Measurements from ENCODE around the gene EGFR.
"Not testable (repeated sequence)": the region's sequence is repeated elsewhere in the genome, so short reads cannot be mapped to it uniquely, and the experiment has no call there.

Gene EGFR

DNA sequence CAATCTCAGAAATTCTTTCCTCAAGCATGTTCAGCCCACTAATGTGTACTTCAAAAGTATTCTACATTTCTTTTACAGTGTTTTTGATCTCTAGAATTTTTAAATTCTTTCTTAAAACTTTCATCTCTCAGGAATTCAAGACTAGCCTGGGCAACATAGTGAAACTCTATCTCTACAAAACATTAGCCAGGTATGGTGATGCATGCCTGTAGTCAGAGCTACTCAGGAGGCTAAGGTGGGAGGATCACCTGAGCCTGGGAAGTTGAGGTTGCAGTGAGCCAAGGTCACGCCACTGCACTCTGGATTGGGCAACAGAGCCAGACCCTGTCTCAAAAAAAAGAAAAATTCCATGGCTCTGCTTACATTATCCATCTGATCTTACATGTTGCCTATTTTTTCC, 5.0 kb upstream of the EGFR start:
- no peak for DNase-seq (ENCODE audit: low read depth in 2 of 2)

DNA sequence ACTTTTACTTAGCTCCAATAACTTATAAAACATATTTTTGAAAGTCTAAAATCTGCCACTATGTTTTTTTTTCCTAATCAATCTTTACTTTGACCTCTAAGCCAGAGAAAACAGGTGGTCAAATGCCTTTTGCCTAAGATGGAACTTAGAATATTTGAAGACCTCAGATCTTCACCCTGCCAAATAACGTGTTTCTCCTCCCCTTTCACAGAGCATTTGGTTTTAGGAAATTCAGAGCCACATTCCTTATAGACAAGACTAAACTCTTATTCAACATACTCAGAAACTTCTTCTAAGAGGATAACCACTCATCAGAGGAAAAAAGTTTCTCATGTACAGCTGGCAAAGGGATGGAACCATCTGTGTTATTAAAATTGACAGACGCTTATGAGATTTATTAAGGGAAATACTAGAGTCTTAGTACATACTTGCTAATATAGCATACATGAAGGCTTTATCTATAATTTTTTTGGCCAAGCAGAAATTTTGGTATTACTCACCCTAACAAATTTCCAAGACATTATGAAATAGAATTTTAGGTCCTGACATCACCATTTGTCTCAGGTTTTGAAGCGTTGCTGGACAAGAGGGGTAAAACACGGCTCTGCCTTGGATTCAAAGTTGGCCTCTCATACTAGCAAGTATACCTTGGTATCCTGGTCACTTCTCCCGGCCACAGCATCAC, 2.6 kb upstream of the EGFR start:
- no peak for DNase-seq (ENCODE audit: low read depth in 2 of 2)

DNA sequence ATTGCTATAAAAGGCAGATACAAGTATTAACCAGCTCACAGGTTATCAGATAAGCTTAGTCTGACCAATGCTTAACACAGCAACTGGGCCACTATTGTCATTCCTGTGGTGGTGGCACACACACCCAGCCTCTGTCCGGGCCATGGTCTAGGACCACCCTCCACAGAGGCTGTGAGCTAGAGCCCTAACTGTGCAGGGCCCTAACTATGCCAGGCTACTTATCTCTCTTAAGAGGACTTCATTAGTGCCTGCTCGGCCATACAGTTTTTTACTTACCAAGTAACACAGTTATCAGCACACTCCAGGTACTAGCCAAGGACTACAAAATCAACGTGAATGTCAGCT, 2.1 kb upstream of the EGFR start:
- DNase-seq (ENCODE audit: low read depth in 2 of 2), result no peak

DNA sequence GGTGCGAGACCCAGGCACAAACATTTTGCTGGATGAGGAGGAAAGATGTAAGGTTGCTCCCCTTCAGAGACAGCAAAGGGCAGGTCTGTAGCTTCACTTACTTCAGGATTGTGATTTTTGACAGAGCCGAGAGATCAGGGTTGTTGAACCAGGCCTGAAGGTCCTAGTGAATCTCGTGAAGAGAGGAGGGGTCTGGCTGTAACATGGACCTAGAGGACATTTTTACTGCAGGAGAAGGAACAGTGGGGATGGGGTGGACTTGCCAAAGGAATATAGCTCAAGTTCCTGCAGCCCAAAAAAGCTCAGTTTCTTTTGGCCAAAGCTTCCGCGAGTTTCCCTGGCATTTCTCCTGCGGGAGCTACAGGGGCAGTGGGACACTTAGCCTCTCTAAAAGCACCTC, 976 bp upstream of the EGFR start:
- DNase-seq (ENCODE audit: low read depth in 2 of 2), result no peak

DNA sequence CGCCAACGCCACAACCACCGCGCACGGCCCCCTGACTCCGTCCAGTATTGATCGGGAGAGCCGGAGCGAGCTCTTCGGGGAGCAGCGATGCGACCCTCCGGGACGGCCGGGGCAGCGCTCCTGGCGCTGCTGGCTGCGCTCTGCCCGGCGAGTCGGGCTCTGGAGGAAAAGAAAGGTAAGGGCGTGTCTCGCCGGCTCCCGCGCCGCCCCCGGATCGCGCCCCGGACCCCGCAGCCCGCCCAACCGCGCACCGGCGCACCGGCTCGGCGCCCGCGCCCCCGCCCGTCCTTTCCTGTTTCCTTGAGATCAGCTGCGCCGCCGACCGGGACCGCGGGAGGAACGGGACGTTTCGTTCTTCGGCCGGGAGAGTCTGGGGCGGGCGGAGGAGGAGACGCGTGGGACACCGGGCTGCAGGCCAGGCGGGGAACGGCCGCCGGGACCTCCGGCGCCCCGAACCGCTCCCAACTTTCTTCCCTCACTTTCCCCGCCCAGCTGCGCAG, 424 bp downstream of the EGFR start:
- no peak for DNase-seq (ENCODE audit: low read depth in 2 of 2)

DNA sequence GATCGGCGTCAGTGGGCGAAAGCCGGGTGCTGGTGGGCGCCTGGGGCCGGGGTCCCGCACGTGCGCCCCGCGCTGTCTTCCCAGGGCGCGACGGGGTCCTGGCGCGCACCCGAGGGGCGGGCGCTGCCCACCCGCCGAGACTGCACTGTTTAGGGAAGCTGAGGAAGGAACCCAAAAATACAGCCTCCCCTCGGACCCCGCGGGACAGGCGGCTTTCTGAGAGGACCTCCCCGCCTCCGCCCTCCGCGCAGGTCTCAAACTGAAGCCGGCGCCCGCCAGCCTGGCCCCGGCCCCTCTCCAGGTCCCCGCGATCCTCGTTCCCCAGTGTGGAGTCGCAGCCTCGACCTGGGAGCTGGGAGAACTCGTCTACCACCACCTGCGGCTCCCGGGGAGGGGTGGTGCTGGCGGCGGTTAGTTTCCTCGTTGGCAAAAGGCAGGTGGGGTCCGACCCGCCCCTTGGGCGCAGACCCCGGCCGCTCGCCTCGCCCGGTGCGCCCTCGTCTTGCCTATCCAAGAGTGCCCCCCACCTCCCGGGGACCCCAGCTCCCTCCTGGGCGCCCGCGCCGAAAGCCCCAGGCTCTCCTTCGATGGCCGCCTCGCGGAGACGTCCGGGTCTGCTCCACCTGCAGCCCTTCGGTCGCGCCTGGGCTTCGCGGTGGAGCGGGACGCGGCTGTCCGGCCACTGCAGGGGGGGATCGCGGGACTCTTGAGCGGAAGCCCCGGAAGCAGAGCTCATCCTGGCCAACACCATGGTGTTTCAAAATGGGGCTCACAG, 1.1 kb downstream of the EGFR start:
- no peak for DNase-seq (ENCODE audit: low read depth in 2 of 2)

DNA sequence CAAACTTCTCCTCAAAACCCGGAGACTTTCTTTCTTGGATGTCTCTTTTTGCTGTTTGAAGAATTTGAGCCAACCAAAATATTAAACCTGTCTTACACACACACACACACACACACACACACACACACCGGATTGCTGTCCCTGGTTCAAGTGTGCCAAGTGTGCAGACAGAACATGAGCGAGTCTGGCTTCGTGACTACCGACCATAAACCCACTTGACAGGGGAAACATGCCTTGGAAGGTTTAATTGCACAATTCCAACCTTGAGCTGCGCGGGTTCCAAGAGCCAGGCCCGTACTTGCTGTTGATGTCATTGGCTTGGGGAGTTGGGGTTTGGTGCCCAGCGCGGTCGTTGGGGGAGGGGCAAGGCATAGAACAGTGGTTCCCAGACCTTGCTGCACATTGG, 1.7 kb downstream of the EGFR start:
- no peak for DNase-seq (ENCODE audit: low read depth in 2 of 2)

DNA sequence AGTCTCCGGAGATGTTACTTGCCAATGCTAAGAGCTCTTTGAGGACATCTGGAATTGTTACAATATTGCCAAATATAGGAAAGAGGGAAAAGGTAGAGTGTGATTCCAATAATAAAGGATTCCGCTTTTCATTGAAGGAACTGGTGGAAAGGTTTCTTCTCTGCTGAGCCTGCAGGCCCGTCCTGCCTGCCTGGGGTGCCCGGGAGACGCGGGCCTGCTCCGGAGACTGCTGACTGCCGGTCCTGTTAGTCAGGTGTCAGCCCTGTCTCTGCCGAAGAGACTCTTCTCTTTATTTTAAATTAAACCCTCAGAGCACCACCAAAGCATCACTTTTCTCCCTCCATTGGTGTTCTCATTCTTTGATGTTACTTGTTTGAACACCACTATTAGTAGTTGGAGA, 2.2 kb downstream of the EGFR start:
- no peak for DNase-seq (ENCODE audit: low read depth in 2 of 2)

DNA sequence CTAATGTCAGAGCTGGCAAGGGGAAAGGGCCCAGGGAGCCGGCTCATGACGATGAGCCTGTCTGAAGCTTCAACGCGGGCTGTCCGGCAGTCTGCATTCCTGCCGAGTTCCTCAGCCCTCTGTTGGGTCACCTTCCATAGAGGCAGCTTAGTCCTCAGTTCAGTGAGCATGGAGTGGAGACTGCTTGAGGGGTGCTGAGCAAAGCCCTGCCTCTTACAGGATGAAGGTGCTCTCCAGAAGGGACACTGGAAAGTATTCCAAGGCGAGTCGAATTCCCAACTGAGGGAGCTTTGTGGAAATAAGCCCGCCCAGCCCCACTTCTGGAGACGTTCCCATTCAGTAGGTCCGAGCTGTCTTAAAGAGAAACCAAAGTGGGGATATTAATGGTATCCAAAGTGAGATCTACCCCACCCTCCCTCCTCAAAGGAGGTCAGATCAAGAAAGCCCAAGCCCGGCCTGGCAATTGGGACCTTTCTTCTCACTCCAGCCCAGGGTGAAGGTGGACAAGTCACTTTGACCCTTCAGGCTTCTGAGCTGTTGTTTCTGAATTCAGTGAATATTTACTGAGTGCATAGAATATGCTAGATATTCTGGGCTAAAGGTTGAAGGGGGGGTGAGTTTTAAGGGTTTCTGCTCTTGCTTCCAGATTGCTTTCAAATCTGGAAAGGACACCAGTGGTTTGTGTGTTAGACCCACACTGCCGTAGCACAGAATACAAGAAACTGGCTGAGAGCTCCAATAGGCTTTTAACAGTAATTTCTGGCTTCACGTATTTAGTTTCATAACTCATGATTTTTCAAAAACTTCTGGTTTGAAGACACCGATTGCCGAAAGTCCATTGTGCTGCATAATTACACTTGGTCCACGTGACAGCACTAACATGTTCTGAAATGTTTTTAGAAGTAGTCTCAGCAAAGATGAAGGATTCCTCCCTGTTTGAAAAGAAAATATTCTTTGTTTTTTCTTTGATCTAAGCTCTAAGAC, 3.5 kb downstream of the EGFR start:
- DNase-seq (ENCODE audit: low read depth in 2 of 2), result no peak

DNA sequence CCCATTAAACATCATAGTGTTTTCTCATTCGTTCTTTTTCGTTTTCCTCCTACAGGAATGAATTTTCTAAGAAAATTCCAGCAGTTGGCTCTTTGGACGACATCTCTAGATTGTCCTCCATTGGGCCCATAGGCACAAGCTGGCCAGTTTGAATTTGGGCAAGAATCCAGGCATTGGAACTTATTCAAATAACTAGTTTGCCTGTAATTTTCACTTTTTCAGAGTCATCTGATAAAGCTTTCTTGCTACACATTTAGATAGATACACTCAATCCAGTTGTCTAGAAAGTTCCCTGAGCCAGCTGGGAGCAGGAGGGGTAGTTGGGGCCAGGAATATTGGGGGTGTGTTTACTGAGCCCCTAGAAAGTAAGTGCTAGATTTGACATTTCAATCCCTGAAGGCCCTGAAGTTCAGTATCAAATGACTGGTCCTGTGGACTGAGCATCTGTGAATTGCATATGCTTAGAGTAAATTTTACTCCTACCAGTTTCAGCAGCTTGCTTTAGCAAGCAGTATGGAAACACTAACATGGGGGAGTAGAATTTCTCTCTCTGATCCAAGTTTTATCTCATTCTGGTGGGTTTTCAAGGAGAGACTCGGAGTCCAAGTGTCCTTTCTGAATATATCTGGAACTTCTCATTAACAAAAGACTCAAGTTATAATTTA, 5.2 kb downstream of the EGFR start:
- DNase-seq (ENCODE audit: low read depth in 2 of 2), result no peak

DNA sequence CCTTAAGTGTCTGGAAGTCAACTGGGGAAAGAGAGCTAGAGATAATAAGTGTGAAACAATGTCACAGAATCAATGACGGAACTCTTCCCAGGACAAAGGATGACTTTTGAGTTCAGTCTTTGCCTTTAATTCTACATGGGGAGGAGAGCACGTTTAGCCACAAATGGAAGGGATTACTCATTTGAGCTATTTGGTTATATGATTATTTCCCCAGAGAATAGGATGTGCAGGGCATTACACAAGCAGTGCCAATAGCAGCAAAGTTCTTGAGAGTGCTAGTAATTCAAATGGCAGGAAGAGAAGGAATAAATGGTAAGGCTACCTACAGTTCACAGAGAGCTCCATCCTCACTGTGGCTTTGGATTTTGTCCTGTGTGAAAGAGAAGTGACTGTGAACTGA, 6.0 kb downstream of the EGFR start:
- no peak for DNase-seq (ENCODE audit: low read depth in 2 of 2)

DNA sequence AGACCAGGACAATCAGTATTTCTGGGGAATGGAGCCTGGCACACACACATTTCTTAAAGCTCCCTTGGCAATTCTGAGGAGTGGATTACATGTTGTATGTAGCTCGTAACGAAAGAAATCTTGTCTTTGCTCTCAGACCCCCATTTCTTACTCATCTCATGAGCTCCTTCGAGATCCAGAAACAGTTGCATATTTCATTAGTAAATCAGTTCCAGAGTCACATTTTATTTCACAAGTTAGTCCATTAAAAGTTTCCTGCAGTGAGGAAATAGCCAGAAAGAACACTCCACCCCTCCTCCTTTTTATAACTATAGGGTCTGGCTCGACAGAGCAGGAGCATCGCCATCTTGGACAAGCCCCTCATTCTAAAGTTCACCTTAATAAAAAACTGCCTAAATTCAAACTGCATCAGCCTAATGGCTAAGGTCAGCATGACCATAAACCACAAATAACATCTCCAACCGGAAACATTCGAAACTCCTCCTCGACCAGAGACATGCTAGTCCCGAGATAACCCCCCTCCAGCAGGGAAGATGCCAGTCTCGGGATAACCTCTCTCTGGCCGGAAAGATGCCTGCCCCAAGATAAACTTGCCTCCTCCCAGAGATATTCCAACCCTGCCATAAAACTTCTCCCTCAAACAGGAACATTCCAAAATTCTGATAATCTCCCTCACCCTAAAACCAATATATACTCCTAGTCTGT, 7.4 kb downstream of the EGFR start:
- DNase-seq (ENCODE audit: low read depth in 2 of 2), result no peak

DNA sequence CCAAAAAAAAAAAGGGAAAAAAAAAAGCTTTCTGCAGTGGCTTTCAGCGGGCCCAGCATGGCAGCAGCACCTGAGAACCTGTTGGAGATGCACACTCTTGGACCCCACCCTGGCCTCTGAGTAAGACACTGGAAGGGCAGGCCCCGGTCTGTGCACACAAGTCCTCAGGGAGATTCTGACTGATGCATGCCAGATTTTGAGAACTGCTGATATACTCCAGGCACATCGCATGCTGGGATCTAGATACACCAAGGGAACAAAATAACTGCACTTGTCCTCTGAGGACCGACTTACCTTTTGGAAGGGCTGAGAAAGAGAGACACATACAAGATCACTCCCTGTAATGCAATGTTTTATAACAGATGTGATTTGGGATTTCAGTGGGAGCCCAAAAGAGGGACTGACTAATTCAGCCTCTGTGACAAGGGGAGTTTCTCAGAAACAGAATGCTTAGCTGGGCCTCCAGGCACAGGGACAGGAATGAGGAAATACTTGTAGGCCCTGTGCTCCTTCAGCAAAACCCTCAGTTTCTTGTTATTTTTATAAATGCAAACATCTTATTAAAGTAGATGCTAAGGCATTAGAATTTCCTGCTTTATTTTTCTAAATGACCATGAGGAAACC, 8.2 kb downstream of the EGFR start:
- DNase-seq (ENCODE audit: low read depth in 2 of 2), result no peak

DNA sequence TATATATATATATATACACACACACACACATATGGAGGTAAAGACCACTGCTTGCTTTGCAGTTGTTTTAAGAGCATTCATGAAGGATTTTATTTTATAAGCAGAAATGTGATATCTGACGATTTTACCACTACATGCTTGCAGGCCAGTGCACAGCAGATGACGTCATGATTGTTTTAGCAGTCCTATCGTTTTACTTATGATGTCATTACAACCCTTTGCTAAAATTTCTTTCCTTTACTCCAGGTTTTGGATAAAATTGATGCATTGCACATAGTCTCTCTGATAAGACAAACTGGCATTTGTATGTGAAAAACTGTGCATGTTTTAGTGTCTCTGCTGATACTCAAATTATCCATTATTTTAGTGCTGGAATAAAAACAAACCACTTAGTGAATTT, 9.2 kb downstream of the EGFR start:
- no peak for DNase-seq (ENCODE audit: low read depth in 2 of 2)

DNA sequence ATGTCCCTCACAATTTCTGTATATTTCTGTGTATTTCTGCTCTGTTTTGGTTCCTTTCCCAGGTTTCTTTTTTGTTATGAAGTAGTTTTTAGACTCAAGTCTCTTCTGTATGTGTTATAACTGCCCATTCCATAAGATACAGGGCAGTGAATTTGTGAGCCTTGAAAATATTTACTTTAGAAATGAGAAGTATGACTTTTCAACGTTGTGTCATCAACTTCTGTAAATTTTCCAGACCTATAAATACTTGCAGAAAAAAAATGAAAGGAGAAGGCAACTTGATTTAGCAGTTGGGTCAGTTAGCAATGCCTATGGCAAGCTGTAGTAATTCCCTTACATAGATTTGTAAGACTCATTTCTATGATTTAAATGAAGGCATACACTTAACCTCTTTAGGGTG, 11.5 kb downstream of the EGFR start:
- DNase-seq (ENCODE audit: low read depth in 2 of 2), result no peak

DNA sequence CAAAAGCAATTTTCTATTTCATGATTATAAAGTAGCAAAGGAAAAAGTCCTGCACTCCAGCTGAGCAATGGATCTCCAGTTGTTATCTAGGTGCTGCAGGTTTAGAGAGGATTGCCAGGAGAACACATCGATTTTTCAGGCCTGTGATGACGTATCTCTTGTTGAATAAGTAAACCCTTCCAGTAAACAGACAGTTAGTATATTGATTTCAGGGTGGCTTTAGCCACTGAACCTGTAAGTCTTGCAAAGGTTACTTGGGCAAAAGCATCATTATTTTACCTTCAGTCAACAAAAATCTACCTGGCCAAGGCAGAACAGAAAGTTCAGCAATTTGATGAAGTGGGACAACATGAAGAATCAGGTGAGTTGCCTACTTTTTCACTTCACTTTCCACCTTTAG, 12.3 kb downstream of the EGFR start:
- no peak for DNase-seq (ENCODE audit: low read depth in 2 of 2)

DNA sequence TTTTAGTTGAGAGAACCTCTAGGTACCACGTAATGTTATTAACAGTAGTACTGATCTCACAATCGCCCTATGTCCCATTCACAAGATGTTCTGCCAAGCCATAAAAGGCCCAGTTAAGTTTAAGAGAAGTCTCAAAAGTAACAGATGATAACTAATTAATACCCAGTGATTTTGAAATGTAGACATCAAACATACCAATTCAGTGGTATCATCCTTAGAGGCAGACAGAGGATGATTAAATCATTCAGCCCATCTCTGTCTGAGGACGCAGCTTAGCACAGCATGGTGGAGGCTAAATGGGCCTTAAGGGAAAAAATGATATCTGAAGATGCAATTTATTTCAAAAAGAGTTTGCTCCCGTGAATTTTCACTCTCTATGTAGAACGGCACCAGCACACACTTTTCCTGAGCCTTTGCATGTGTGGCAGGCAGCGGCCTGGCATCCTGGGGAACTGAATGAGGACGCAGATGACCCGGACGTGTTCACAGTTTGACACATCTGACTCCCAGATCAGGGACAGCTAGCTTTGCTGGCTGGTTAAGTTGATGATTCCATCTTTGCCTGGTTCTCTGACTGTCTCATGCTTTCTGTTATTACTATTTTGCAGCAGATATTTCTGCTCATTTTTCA, 13.4 kb downstream of the EGFR start:
- DNase-seq (ENCODE audit: low read depth in 2 of 2), result no peak

DNA sequence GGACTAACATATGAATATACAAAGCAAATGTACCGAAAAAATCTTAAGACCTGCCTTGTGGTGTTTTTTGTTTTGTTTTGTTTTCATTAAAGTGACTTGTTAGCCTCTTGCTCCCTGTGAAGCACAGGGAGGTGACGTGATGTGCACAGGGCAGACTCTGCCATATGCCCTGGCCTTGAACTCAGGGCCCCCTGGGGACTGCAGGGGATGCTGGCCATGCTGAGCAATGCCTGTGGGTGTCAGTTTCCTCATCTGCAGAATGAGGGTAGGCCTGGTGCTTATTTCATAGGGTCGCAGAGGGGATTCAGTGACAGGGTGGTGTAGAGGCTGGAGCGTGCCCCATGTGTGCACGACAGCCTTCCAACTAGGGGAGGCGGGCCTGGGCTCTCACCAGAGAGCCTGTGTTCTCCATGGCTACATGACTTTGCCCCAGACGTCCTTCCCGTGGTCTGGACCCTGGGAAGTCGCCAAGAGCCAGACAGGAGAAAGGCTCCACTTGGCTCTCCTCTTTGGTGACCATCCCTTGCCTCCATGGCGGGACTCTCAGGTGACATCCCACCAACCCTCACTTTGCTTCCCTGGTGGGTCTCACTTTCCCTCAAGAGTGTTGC, 14.5 kb downstream of the EGFR start:
- DNase-seq (ENCODE audit: low read depth in 2 of 2), result no peak

DNA sequence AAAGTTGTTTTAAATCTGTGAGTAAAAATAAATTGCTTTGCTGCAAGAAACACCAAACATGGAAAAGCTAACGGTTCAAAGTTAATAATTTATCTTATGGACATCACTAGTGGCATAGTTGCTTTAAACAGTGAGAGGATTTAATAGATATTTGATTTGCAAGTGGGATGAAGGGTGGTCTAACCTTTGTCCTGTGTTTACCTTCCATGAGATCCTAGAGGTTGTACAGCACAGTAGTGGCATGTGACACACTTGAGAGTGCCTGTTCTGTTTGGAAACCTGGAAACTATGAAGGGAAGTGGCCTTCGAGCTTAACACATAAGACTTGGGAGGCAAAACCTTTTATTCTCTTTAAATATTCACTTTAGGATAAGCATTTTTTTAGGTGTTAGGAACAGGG, 16.0 kb downstream of the EGFR start:
- DNase-seq (ENCODE audit: low read depth in 2 of 2), result no peak

DNA sequence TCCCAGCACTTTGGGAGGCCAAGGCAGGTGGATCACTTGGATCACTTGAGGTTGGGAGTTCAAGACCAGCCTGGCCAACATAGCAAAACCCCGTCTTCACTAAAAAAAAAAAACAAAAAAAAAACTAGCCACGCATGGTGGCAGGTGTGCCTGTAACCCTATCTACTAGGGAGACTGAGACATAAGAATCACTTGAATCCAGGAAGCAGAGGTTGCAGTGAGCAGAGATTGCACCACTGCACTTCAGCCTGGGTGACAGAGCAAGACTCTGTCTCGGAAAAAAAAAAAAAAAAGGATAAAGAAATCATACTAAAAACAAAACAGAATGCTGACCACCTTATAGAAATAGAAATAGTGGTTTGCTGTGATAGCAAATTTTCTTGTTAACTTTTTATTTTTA, 16.6 kb downstream of the EGFR start:
- DNase-seq (ENCODE audit: low read depth in 2 of 2), result not testable (repeated sequence)

Measured in stimulated activated CD4-positive, alpha-beta T cell treated with anti-CD3 and anti-CD28 coated beads, Interleukin-1b, Interleukin-23, amount 100 ng/mL, for 4 hours (primary cell).